ENCODE measurements around the gene HPSE2. TPM values are rescaled to one million over a fixed set of nuclear protein-coding genes. Genes with fewer than 3 reads are reported as not detected.
"Not testable (repeated sequence)": the region's sequence is repeated elsewhere in the genome, so short reads cannot be mapped to it uniquely, and the experiment has no call there.

The HPSE2 gene
- total RNA-seq, 1 donor from 2014 or later: not detected

GRCh38 chr10:98921316-98921715 is 314.3 kb downstream of the HPSE2 start:
- intact Hi-C loops (cut with micrococcal nuclease): no loop called here

- intact Hi-C loops (cut with micrococcal nuclease): no loop called here
Observed at GRCh38 chr10:98920807-98921206, 314.8 kb downstream of the HPSE2 start.

GRCh38 chr10:98920360-98920759 is 315.3 kb downstream of the HPSE2 start:
- intact Hi-C loops (cut with micrococcal nuclease): no loop called here

GRCh38 chr10:98919899-98920298 is 315.8 kb downstream of the HPSE2 start:
- intact Hi-C loops (cut with micrococcal nuclease): no loop called here

- intact Hi-C loops (cut with micrococcal nuclease): no loop called here
Observed at GRCh38 chr10:98917828-98918227, 317.8 kb downstream of the HPSE2 start.

GRCh38 chr10:98916526-98917125 is 319.0 kb downstream of the HPSE2 start:
- intact Hi-C loops (cut with micrococcal nuclease): no loop called here

- intact Hi-C loops (cut with micrococcal nuclease): no loop called here
Observed at GRCh38 chr10:98915911-98916310, 319.7 kb downstream of the HPSE2 start.

- intact Hi-C loops (cut with micrococcal nuclease): no loop called here
Observed at GRCh38 chr10:98910546-98910945, 325.1 kb downstream of the HPSE2 start.

GRCh38 chr10:98910048-98910447 is 325.6 kb downstream of the HPSE2 start:
- intact Hi-C loops (cut with micrococcal nuclease): no loop called here

- intact Hi-C loops (cut with micrococcal nuclease): no loop called here
Observed at GRCh38 chr10:98908868-98909267, 326.8 kb downstream of the HPSE2 start.

- intact Hi-C loops (cut with micrococcal nuclease): not testable (repeated sequence)
Observed at GRCh38 chr10:98908247-98908646, 327.4 kb downstream of the HPSE2 start.

- intact Hi-C loops (cut with micrococcal nuclease): no loop called here
Observed at GRCh38 chr10:98901441-98902110, 334.1 kb downstream of the HPSE2 start.

- intact Hi-C loops (cut with micrococcal nuclease): no loop called here
Observed at GRCh38 chr10:98899018-98899417, 336.6 kb downstream of the HPSE2 start.

- intact Hi-C loops (cut with micrococcal nuclease): no loop called here
Observed at GRCh38 chr10:98892523-98892922, 343.1 kb downstream of the HPSE2 start.

GRCh38 chr10:98886686-98887085 is 349.0 kb downstream of the HPSE2 start:
- intact Hi-C loops (cut with micrococcal nuclease): no loop called here

GRCh38 chr10:98885378-98885777 is 350.3 kb downstream of the HPSE2 start:
- intact Hi-C loops (cut with micrococcal nuclease): no loop called here

GRCh38 chr10:98881789-98882188 is 353.9 kb downstream of the HPSE2 start:
- intact Hi-C loops (cut with micrococcal nuclease): no loop called here

GRCh38 chr10:98880971-98881370 is 354.7 kb downstream of the HPSE2 start:
- intact Hi-C loops (cut with micrococcal nuclease): no loop called here

GRCh38 chr10:98878921-98879320 is 356.7 kb downstream of the HPSE2 start:
- intact Hi-C loops (cut with micrococcal nuclease): no loop called here

- intact Hi-C loops (cut with micrococcal nuclease): no loop called here
Observed at GRCh38 chr10:98878418-98878817, 357.2 kb downstream of the HPSE2 start.

GRCh38 chr10:98861962-98862361 is 373.7 kb downstream of the HPSE2 start:
- intact Hi-C loops (cut with micrococcal nuclease): no loop called here

GRCh38 chr10:98858525-98858924 is 377.1 kb downstream of the HPSE2 start:
- intact Hi-C loops (cut with micrococcal nuclease): no loop called here

Data from T-helper 2 cell treated with Interferon-gamma antibody and Interleukin-4, amounts not matched to agents 100 ng/mL and 5 ng/mL, for 36 hours (primary cell).